Astrocyte (in vitro differentiated cells and primary cell): ENCODE results near the gene ZNF516.

Experiments used
- EZH2 ChIP-seq: IDR thresholded peaks from 2 replicates; pipeline ENCODE4 v1.6.1; 2012; ENCODE audit warnings: mild to moderate bottlenecking, low read length, inconsistent platforms; ENCODE audit not compliant: insufficient read depth
- TF ChIP-seq, protein P1 (sequence below): IDR thresholded peaks from 2 replicates; pipeline ENCODE4 v1.5.1; 2011; ENCODE audit warnings: low read depth, mild to moderate bottlenecking, inconsistent platforms, low read length, moderate library complexity; ENCODE audit not compliant: insufficient read depth

- TF ChIP-seq EZH2, result no peak
- TF ChIP-seq, protein P1, sequence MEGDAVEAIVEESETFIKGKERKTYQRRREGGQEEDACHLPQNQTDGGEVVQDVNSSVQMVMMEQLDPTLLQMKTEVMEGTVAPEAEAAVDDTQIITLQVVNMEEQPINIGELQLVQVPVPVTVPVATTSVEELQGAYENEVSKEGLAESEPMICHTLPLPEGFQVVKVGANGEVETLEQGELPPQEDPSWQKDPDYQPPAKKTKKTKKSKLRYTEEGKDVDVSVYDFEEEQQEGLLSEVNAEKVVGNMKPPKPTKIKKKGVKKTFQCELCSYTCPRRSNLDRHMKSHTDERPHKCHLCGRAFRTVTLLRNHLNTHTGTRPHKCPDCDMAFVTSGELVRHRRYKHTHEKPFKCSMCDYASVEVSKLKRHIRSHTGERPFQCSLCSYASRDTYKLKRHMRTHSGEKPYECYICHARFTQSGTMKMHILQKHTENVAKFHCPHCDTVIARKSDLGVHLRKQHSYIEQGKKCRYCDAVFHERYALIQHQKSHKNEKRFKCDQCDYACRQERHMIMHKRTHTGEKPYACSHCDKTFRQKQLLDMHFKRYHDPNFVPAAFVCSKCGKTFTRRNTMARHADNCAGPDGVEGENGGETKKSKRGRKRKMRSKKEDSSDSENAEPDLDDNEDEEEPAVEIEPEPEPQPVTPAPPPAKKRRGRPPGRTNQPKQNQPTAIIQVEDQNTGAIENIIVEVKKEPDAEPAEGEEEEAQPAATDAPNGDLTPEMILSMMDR, result no peak
Measured at GRCh38 chr18:76338619-76339245, 156.3 kb downstream of the ZNF516 start.
